ENCODE data around the gene FAIM2.

Gene FAIM2

GRCh38 chr12:49824895-49825294, 78.8 kb downstream of the FAIM2 start:
- DNase-seq (ENCODE audit: low read depth in 2 of 2), result no peak

GRCh38 chr12:49824416-49824815, 79.3 kb downstream of the FAIM2 start:
- DNase-seq (ENCODE audit: low read depth in 2 of 2), result no peak

- no peak for DNase-seq (ENCODE audit: low read depth in 2 of 2)
Observed at GRCh38 chr12:49823951-49824350, 79.7 kb downstream of the FAIM2 start.

GRCh38 chr12:49823350-49823749, 80.3 kb downstream of the FAIM2 start:
- DNase-seq (ENCODE audit: low read depth in 2 of 2), result no peak

GRCh38 chr12:49821373-49822287, 82.1 kb downstream of the FAIM2 start:
- no peak for DNase-seq (ENCODE audit: low read depth in 2 of 2)

- no peak for DNase-seq (ENCODE audit: low read depth in 2 of 2)
Observed at GRCh38 chr12:49819786-49820185, 83.9 kb downstream of the FAIM2 start.

GRCh38 chr12:49818241-49818895, 85.3 kb downstream of the FAIM2 start:
- no peak for DNase-seq (ENCODE audit: low read depth in 2 of 2)

Measured in fibroblast of skin of left quadriceps (primary cell).